IMR-90 (cell line): ENCODE results near the gene STUB1. TPM values are rescaled to one million over a fixed set of nuclear protein-coding genes. Genes with fewer than 3 reads are reported as not detected.

Experiments used
- ATAC-seq: fragments of 200-7000 bp; cut with Tn5 transposase; 2 replicates; pipeline ENCODE4 v1.9.1; 2020; ENCODE audit warnings: low read depth, mild to moderate bottlenecking, moderate library complexity
- BruUV-seq: library from RNA; stranded (reverse); fragments of 400-500 nt; replicated peaks from 2 replicates; lab custom pipeline; 2021; lab: Mats Ljungman, UMichigan
- CTCF ChIA-PET: fragments of 300-600 bp; formaldehyde crosslinking; extraction: SDS; loops from one replicate; lab custom pipeline; 2021; ENCODE audit warnings: antibody characterized with exemption; lab: Yijun Ruan, JAX
- POLR2A ChIA-PET: fragments of 300-600 bp; sonication (Branson Sonifier 250); formaldehyde crosslinking; loops from one replicate; lab custom pipeline; 2022; ENCODE audit warnings: antibody characterized with exemption; ENCODE audit not compliant: unreplicated experiment; lab: Charles Lee
- DNase-seq: peaks from one replicate; pipeline ENCODE4 v3.0.0; 2013
- H2AFZ ChIP-seq: replicated peaks from 2 replicates; pipeline ENCODE3; 2013; ENCODE audit warnings: low read length, mild to moderate bottlenecking; ENCODE audit not compliant: poor library complexity
- H2AK5ac ChIP-seq: 2 replicates; pipeline ENCODE4 v1.6.1; 2013; ENCODE audit warnings: low read depth, low read length, inconsistent platforms
- H2AK9ac ChIP-seq: replicated peaks from 2 replicates; pipeline ENCODE3; 2013; ENCODE audit warnings: mild to moderate bottlenecking, low read depth, low read length, moderate library complexity; ENCODE audit not compliant: poor library complexity
- H2BK120ac ChIP-seq: 2 replicates; pipeline ENCODE4 v1.6.1; 2013; ENCODE audit warnings: low read depth, low read length, inconsistent platforms
- H2BK15ac ChIP-seq: 3 replicates; pipeline ENCODE4 v1.6.1; 2013; ENCODE audit warnings: low read depth, low read length, inconsistent platforms
- H2BK20ac ChIP-seq: 2 replicates; pipeline ENCODE4 v1.6.1; 2013; ENCODE audit warnings: low read depth, mild to moderate bottlenecking, inconsistent platforms, low read length, moderate library complexity
- H2BK5ac ChIP-seq: 2 replicates; pipeline ENCODE4 v1.6.1; 2013; ENCODE audit warnings: mild to moderate bottlenecking, low read depth, low read length, inconsistent platforms; ENCODE audit not compliant: poor library complexity, severe bottlenecking
- H3K14ac ChIP-seq: replicated peaks from 2 replicates; pipeline ENCODE4 v1.6.1; 2013; ENCODE audit warnings: low read depth, low read length, inconsistent platforms
- H3K18ac ChIP-seq: 2 replicates; pipeline ENCODE4 v1.6.1; 2013; ENCODE audit warnings: low read depth, low read length, control low read depth
- H3K23ac ChIP-seq: 2 replicates; pipeline ENCODE4 v1.6.1; 2013; ENCODE audit warnings: low read depth, low read length, inconsistent platforms
- H3K27ac ChIP-seq: 2 replicates; pipeline ENCODE4 v1.5.1; 2013; ENCODE audit warnings: mild to moderate bottlenecking, control low read depth, low read length; ENCODE audit not compliant: insufficient read depth
- H3K27me3 ChIP-seq: 2 replicates; pipeline ENCODE4 v1.6.1; 2013; ENCODE audit warnings: low read length; ENCODE audit not compliant: control insufficient read depth, insufficient read depth
- H3K36me3 ChIP-seq: 2 replicates; pipeline ENCODE4 v1.6.1; 2013; ENCODE audit warnings: low read length, mixed read lengths; ENCODE audit not compliant: control insufficient read depth, insufficient read depth
- H3K4ac ChIP-seq: 2 replicates; pipeline ENCODE4 v1.6.1; 2013; ENCODE audit warnings: low read depth, low read length, inconsistent platforms
- H3K4me1 ChIP-seq: 2 replicates; pipeline ENCODE4 v1.6.1; 2013; ENCODE audit warnings: low read length, mixed read lengths; ENCODE audit not compliant: control insufficient read depth, insufficient read depth
- H3K4me2 ChIP-seq: 2 replicates; pipeline ENCODE4 v1.6.1; 2013; ENCODE audit warnings: low read depth, mild to moderate bottlenecking, control low read depth, low read length, moderate library complexity
- H3K4me3 ChIP-seq: 2 replicates; pipeline ENCODE4 v1.5.1; 2013; ENCODE audit warnings: low read depth, mild to moderate bottlenecking, control low read depth, low read length, moderate library complexity; ENCODE audit not compliant: insufficient read depth
- H3K56ac ChIP-seq: 2 replicates; pipeline ENCODE4 v1.6.1; 2013; ENCODE audit warnings: low read length, inconsistent platforms; ENCODE audit not compliant: insufficient read depth; ENCODE audit errors: extremely low read depth
- H3K79me1 ChIP-seq, 2 experiments: 2 replicates each; pipeline ENCODE4 v1.6.1; 2013; ENCODE audit warnings: low read length in 2 of 2, inconsistent platforms in 1 of 2, low read depth in 1 of 2
- H3K9ac ChIP-seq: 2 replicates; pipeline ENCODE4 v1.6.1; 2013; ENCODE audit warnings: low read depth, low read length, control low read depth
- H3K9me1 ChIP-seq: 2 replicates; pipeline ENCODE4 v1.6.1; 2013; ENCODE audit warnings: low read length, inconsistent platforms; ENCODE audit not compliant: insufficient read depth
- H3K9me3 ChIP-seq: 2 replicates; pipeline ENCODE4 v1.6.1; 2013; ENCODE audit warnings: low read length; ENCODE audit not compliant: control insufficient read depth, insufficient read depth
- H4K20me1 ChIP-seq: 2 replicates; pipeline ENCODE4 v1.6.1; 2013; ENCODE audit warnings: low read length, inconsistent platforms; ENCODE audit not compliant: insufficient read depth
- H4K5ac ChIP-seq: 2 replicates; pipeline ENCODE4 v1.6.1; 2013; ENCODE audit warnings: mild to moderate bottlenecking, low read depth, low read length, control low read depth
- H4K8ac ChIP-seq, 2 experiments: 2 replicates each; pipeline ENCODE4 v1.6.1; 2013; ENCODE audit warnings: low read depth in 2 of 2, low read length in 2 of 2, control low read depth in 1 of 2, inconsistent platforms in 1 of 2
- H4K91ac ChIP-seq: 2 replicates; pipeline ENCODE4 v1.6.1; 2013; ENCODE audit warnings: low read depth, low read length, inconsistent platforms; ENCODE audit not compliant: insufficient read depth
- BHLHE40 ChIP-seq: fragments of 150-350 bp; IDR thresholded peaks from 2 replicates; pipeline ENCODE4 v1.6.1; 2016; ENCODE audit warnings: mild to moderate bottlenecking, low read depth, low read length
- CHD1 ChIP-seq: IDR thresholded peaks from 2 replicates; pipeline ENCODE4 v1.6.1; 2012; ENCODE audit warnings: low read depth, low read length, improper control_type of control experiment
- CTCF ChIP-seq: conservative IDR thresholded peaks from 2 replicates; pipeline ENCODE4 v1.5.1; 2012; ENCODE audit warnings: mild to moderate bottlenecking, low read depth, low read length, improper control_type of control experiment
- MAFK ChIP-seq: IDR thresholded peaks from 2 replicates; pipeline ENCODE4 v1.6.1; 2012; ENCODE audit warnings: low read depth, low read length, improper control_type of control experiment
- POLR2A ChIP-seq: IDR thresholded peaks from 2 replicates; pipeline ENCODE4 v1.6.1; 2012; ENCODE audit warnings: mild to moderate bottlenecking, low read depth, low read length
- RCOR1 ChIP-seq: IDR thresholded peaks from 2 replicates; pipeline ENCODE4 v1.6.1; 2012; ENCODE audit warnings: mild to moderate bottlenecking, low read length, improper control_type of control experiment; ENCODE audit not compliant: insufficient replicate concordance
- RFX5 ChIP-seq: IDR thresholded peaks from 2 replicates; pipeline ENCODE4 v1.8.0; 2012; ENCODE audit warnings: low read depth, mild to moderate bottlenecking, low read length, moderate library complexity
- WGBS, 2 experiments: methylation state at CpG; one replicate each; pipeline versions ENCODE4 v1.1.5 to v1.1.7; 2013; ENCODE audit warnings: missing lambda C conversion rate in 2 of 2; ENCODE audit not compliant: insufficient read length in 1 of 2; ENCODE audit errors: extremely low coverage in 2 of 2; 5-methylcytosine and 5-hydroxymethylcytosine counted together
- dilution Hi-C: fragments of 300-500 bp; cut with HindIII; formaldehyde crosslinking; loops from one replicate; pipeline ENCODE4 v1.14.3; 2018; ENCODE audit warnings: low sequenced_read_pairs; ENCODE audit not compliant: unreplicated experiment
- in situ Hi-C: fragments of 300-500 bp; cut with MboI; formaldehyde crosslinking; loops from 3 replicates; pipeline ENCODE4 v1.14.3; 2019; ENCODE audit warnings: low sequenced_read_pairs, inconsistent platforms, mixed read lengths
- intact Hi-C: fragments of 100-400 bp; cut with micrococcal nuclease; formaldehyde crosslinking; loops from 2 replicates; pipeline ENCODE4 v1.10.0; 2022
- polyA plus RNA-seq, 3 experiments: library from polyadenylated mRNA; depleted of rRNA; stranded (reverse); fragments of >200 nt; gene quantifications; 2 replicates each; pipeline ENCODE4 v1.2.3, GENCODE V29; 2012; ENCODE audit warnings: low replicate concordance in 1 of 3
- total RNA-seq: library from RNA; depleted of rRNA; stranded (reverse); fragments of >200 nt; gene quantifications from 2 replicates; pipeline ENCODE4 v1.2.3, GENCODE V29; 2012

STUB1 gene
- total and polyA plus RNA-seq, 2 of the 4 experiments (the other 2 are of a cell fraction) = 183 to 186 TPM

- ChIA-PET CTCF (no interaction called here), POLR2A (no interaction called here)
- no peak overlapping the region for H3K14ac ChIP-seq
- dilution Hi-C loops (no loop called here), intact Hi-C loops (no loop called here), in situ Hi-C loops (loop anchor here (25.0 kb wide), 1 partner anchor 360 kb away; the partner anchor contains the start of gene SSTR5)
- H4K5ac ChIP-seq = no peak overlapping the region
- H2BK5ac ChIP-seq = no peak overlapping the region
- H3K56ac ChIP-seq = no peak overlapping the region
- no peak overlapping the region for H3K27ac ChIP-seq
- no peak overlapping the region for H2BK120ac ChIP-seq
- no peak for DNase-seq
- no peak overlapping the region for H3K18ac ChIP-seq
- no peaks in the 10 kb centered on the region for H3K36me3 ChIP-seq
- H3K9ac ChIP-seq = no peak overlapping the region
- H2AK9ac ChIP-seq = no peak overlapping the region
- no peak overlapping the region for H4K91ac ChIP-seq
- no TSS peak for BruUV-seq
- no peaks in the 10 kb centered on the region for H3K4me1 ChIP-seq
- no peaks in the 10 kb centered on the region for H3K9me1 ChIP-seq
- no peak overlapping the region for H2BK15ac ChIP-seq
- H2AFZ ChIP-seq = no peak overlapping the region
- H3K27me3 ChIP-seq = peaks cover 75% of the 10 kb centered on the region
- no peaks in the 10 kb centered on the region for H3K79me1 ChIP-seq
- 80% methylated on average over 13 of the region's 19 CpGs; no CpG with 5 or more reads in 1 of the 2 experiments for WGBS, 2 experiments
- ATAC-seq = no peak
- no peak overlapping the region for H2BK20ac ChIP-seq
- TF ChIP-seq CTCF = no peak
- TF ChIP-seq BHLHE40 = no peak
- TF ChIP-seq MAFK = no peak
- TF ChIP-seq CHD1 = no peak
- TF ChIP-seq POLR2A = no peak
- no peak for TF ChIP-seq RCOR1
- TF ChIP-seq RFX5 = no peak
- no peaks in the 10 kb centered on the region for H3K9me3 ChIP-seq
- no peak overlapping the region for H3K4me3 ChIP-seq
- H4K8ac ChIP-seq = no peak overlapping the region
- H4K20me1 ChIP-seq = peaks cover 8% of the 10 kb centered on the region
- H2AK5ac ChIP-seq = no peak overlapping the region
- no peak overlapping the region for H3K4ac ChIP-seq
- H3K4me2 ChIP-seq = no peak overlapping the region
- no peak overlapping the region for H3K23ac ChIP-seq
Observed at GRCh38 chr16:702341-702740, 22.1 kb downstream of the STUB1 start.
